IMR-90 (cell line): ENCODE results near the gene NECAB2. TPM values are rescaled to one million over a fixed set of nuclear protein-coding genes. Genes with fewer than 3 reads are reported as not detected.

Source experiments
- ATAC-seq: fragments of 200-7000 bp; cut with Tn5 transposase; 2 replicates; pipeline ENCODE4 v1.9.1; 2020; ENCODE audit warnings: low read depth, mild to moderate bottlenecking, moderate library complexity
- BruUV-seq: library from RNA; stranded (reverse); fragments of 400-500 nt; replicated peaks from 2 replicates; lab custom pipeline; 2021; lab: Mats Ljungman, UMichigan
- CTCF ChIA-PET: fragments of 300-600 bp; formaldehyde crosslinking; extraction: SDS; loops from one replicate; lab custom pipeline; 2021; ENCODE audit warnings: antibody characterized with exemption; lab: Yijun Ruan, JAX
- POLR2A ChIA-PET: fragments of 300-600 bp; sonication (Branson Sonifier 250); formaldehyde crosslinking; loops from one replicate; lab custom pipeline; 2022; ENCODE audit warnings: antibody characterized with exemption; ENCODE audit not compliant: unreplicated experiment; lab: Charles Lee
- DNase-seq: peaks from one replicate; pipeline ENCODE4 v3.0.0; 2013
- H2AFZ ChIP-seq: replicated peaks from 2 replicates; pipeline ENCODE3; 2013; ENCODE audit warnings: low read length, mild to moderate bottlenecking; ENCODE audit not compliant: poor library complexity
- H2AK5ac ChIP-seq: 2 replicates; pipeline ENCODE4 v1.6.1; 2013; ENCODE audit warnings: low read depth, low read length, inconsistent platforms
- H2AK9ac ChIP-seq: replicated peaks from 2 replicates; pipeline ENCODE3; 2013; ENCODE audit warnings: mild to moderate bottlenecking, low read depth, low read length, moderate library complexity; ENCODE audit not compliant: poor library complexity
- H2BK120ac ChIP-seq: 2 replicates; pipeline ENCODE4 v1.6.1; 2013; ENCODE audit warnings: low read depth, low read length, inconsistent platforms
- H2BK15ac ChIP-seq: 3 replicates; pipeline ENCODE4 v1.6.1; 2013; ENCODE audit warnings: low read depth, low read length, inconsistent platforms
- H2BK20ac ChIP-seq: 2 replicates; pipeline ENCODE4 v1.6.1; 2013; ENCODE audit warnings: low read depth, mild to moderate bottlenecking, inconsistent platforms, low read length, moderate library complexity
- H2BK5ac ChIP-seq: 2 replicates; pipeline ENCODE4 v1.6.1; 2013; ENCODE audit warnings: mild to moderate bottlenecking, low read depth, low read length, inconsistent platforms; ENCODE audit not compliant: poor library complexity, severe bottlenecking
- H3K14ac ChIP-seq: replicated peaks from 2 replicates; pipeline ENCODE4 v1.6.1; 2013; ENCODE audit warnings: low read depth, low read length, inconsistent platforms
- H3K18ac ChIP-seq: 2 replicates; pipeline ENCODE4 v1.6.1; 2013; ENCODE audit warnings: low read depth, low read length, control low read depth
- H3K23ac ChIP-seq: 2 replicates; pipeline ENCODE4 v1.6.1; 2013; ENCODE audit warnings: low read depth, low read length, inconsistent platforms
- H3K27ac ChIP-seq: 2 replicates; pipeline ENCODE4 v1.5.1; 2013; ENCODE audit warnings: mild to moderate bottlenecking, control low read depth, low read length; ENCODE audit not compliant: insufficient read depth
- H3K27me3 ChIP-seq: 2 replicates; pipeline ENCODE4 v1.6.1; 2013; ENCODE audit warnings: low read length; ENCODE audit not compliant: control insufficient read depth, insufficient read depth
- H3K36me3 ChIP-seq: 2 replicates; pipeline ENCODE4 v1.6.1; 2013; ENCODE audit warnings: low read length, mixed read lengths; ENCODE audit not compliant: control insufficient read depth, insufficient read depth
- H3K4ac ChIP-seq: 2 replicates; pipeline ENCODE4 v1.6.1; 2013; ENCODE audit warnings: low read depth, low read length, inconsistent platforms
- H3K4me1 ChIP-seq: 2 replicates; pipeline ENCODE4 v1.6.1; 2013; ENCODE audit warnings: low read length, mixed read lengths; ENCODE audit not compliant: control insufficient read depth, insufficient read depth
- H3K4me2 ChIP-seq: 2 replicates; pipeline ENCODE4 v1.6.1; 2013; ENCODE audit warnings: low read depth, mild to moderate bottlenecking, control low read depth, low read length, moderate library complexity
- H3K4me3 ChIP-seq: 2 replicates; pipeline ENCODE4 v1.5.1; 2013; ENCODE audit warnings: low read depth, mild to moderate bottlenecking, control low read depth, low read length, moderate library complexity; ENCODE audit not compliant: insufficient read depth
- H3K56ac ChIP-seq: 2 replicates; pipeline ENCODE4 v1.6.1; 2013; ENCODE audit warnings: low read length, inconsistent platforms; ENCODE audit not compliant: insufficient read depth; ENCODE audit errors: extremely low read depth
- H3K79me1 ChIP-seq, 2 experiments: 2 replicates each; pipeline ENCODE4 v1.6.1; 2013; ENCODE audit warnings: low read length in 2 of 2, inconsistent platforms in 1 of 2, low read depth in 1 of 2
- H3K9ac ChIP-seq: 2 replicates; pipeline ENCODE4 v1.6.1; 2013; ENCODE audit warnings: low read depth, low read length, control low read depth
- H3K9me1 ChIP-seq: 2 replicates; pipeline ENCODE4 v1.6.1; 2013; ENCODE audit warnings: low read length, inconsistent platforms; ENCODE audit not compliant: insufficient read depth
- H3K9me3 ChIP-seq: 2 replicates; pipeline ENCODE4 v1.6.1; 2013; ENCODE audit warnings: low read length; ENCODE audit not compliant: control insufficient read depth, insufficient read depth
- H4K20me1 ChIP-seq: 2 replicates; pipeline ENCODE4 v1.6.1; 2013; ENCODE audit warnings: low read length, inconsistent platforms; ENCODE audit not compliant: insufficient read depth
- H4K5ac ChIP-seq: 2 replicates; pipeline ENCODE4 v1.6.1; 2013; ENCODE audit warnings: mild to moderate bottlenecking, low read depth, low read length, control low read depth
- H4K8ac ChIP-seq, 2 experiments: 2 replicates each; pipeline ENCODE4 v1.6.1; 2013; ENCODE audit warnings: low read depth in 2 of 2, low read length in 2 of 2, control low read depth in 1 of 2, inconsistent platforms in 1 of 2
- H4K91ac ChIP-seq: 2 replicates; pipeline ENCODE4 v1.6.1; 2013; ENCODE audit warnings: low read depth, low read length, inconsistent platforms; ENCODE audit not compliant: insufficient read depth
- BHLHE40 ChIP-seq: fragments of 150-350 bp; IDR thresholded peaks from 2 replicates; pipeline ENCODE4 v1.6.1; 2016; ENCODE audit warnings: mild to moderate bottlenecking, low read depth, low read length
- CEBPB ChIP-seq: IDR thresholded peaks from 2 replicates; pipeline ENCODE4 v1.6.1; 2012; ENCODE audit warnings: low read depth, low read length, improper control_type of control experiment
- ELK1 ChIP-seq: fragments of 150-350 bp; IDR thresholded peaks from 2 replicates; pipeline ENCODE4 v1.6.1; 2016; ENCODE audit warnings: low read depth, mild to moderate bottlenecking, low read length, moderate library complexity, borderline replicate concordance
- FOS ChIP-seq: fragments of 150-350 bp; IDR thresholded peaks from 2 replicates; pipeline ENCODE4 v1.6.1; 2016; ENCODE audit warnings: low read depth, low read length
- MAFK ChIP-seq: IDR thresholded peaks from 2 replicates; pipeline ENCODE4 v1.6.1; 2012; ENCODE audit warnings: low read depth, low read length, improper control_type of control experiment
- MXI1 ChIP-seq: IDR thresholded peaks from 2 replicates; pipeline ENCODE4 v1.6.1; 2012; ENCODE audit warnings: low read depth, mild to moderate bottlenecking, low read length, moderate library complexity, borderline replicate concordance
- NFE2L2 ChIP-seq: fragments of 150-350 bp; IDR thresholded peaks from 2 replicates; pipeline ENCODE4 v1.6.1; 2016; ENCODE audit warnings: low read depth, mild to moderate bottlenecking, low read length
- RCOR1 ChIP-seq: IDR thresholded peaks from 2 replicates; pipeline ENCODE4 v1.6.1; 2012; ENCODE audit warnings: mild to moderate bottlenecking, low read length, improper control_type of control experiment; ENCODE audit not compliant: insufficient replicate concordance
- SMC3 ChIP-seq: fragments of 150-350 bp; IDR thresholded peaks from 2 replicates; pipeline ENCODE4 v1.6.1; 2016; ENCODE audit warnings: low read depth, mild to moderate bottlenecking, antibody characterized with exemption, low read length, moderate library complexity
- USF2 ChIP-seq: fragments of 150-350 bp; IDR thresholded peaks from 2 replicates; pipeline ENCODE4 v1.6.1; 2017; ENCODE audit warnings: mild to moderate bottlenecking, antibody characterized with exemption, low read length, low read depth
- WGBS, 2 experiments: methylation state at CpG; one replicate each; pipeline versions ENCODE4 v1.1.5 to v1.1.7; 2013; ENCODE audit warnings: missing lambda C conversion rate in 2 of 2; ENCODE audit not compliant: insufficient read length in 1 of 2; ENCODE audit errors: extremely low coverage in 2 of 2; 5-methylcytosine and 5-hydroxymethylcytosine counted together
- dilution Hi-C: fragments of 300-500 bp; cut with HindIII; formaldehyde crosslinking; loops from one replicate; pipeline ENCODE4 v1.14.3; 2018; ENCODE audit warnings: low sequenced_read_pairs; ENCODE audit not compliant: unreplicated experiment
- in situ Hi-C: fragments of 300-500 bp; cut with MboI; formaldehyde crosslinking; loops from 3 replicates; pipeline ENCODE4 v1.14.3; 2019; ENCODE audit warnings: low sequenced_read_pairs, inconsistent platforms, mixed read lengths
- intact Hi-C: fragments of 100-400 bp; cut with micrococcal nuclease; formaldehyde crosslinking; loops from 2 replicates; pipeline ENCODE4 v1.10.0; 2022
- polyA plus RNA-seq, 3 experiments: library from polyadenylated mRNA; depleted of rRNA; stranded (reverse); fragments of >200 nt; gene quantifications; 2 replicates each; pipeline ENCODE4 v1.2.3, GENCODE V29; 2012; ENCODE audit warnings: low replicate concordance in 1 of 3
- total RNA-seq: library from RNA; depleted of rRNA; stranded (reverse); fragments of >200 nt; gene quantifications from 2 replicates; pipeline ENCODE4 v1.2.3, GENCODE V29; 2012

NECAB2 gene
- total and polyA plus RNA-seq, 2 of the 4 experiments (the other 2 are of a cell fraction), result 0.27 TPM; not detected in 1

DNA sequence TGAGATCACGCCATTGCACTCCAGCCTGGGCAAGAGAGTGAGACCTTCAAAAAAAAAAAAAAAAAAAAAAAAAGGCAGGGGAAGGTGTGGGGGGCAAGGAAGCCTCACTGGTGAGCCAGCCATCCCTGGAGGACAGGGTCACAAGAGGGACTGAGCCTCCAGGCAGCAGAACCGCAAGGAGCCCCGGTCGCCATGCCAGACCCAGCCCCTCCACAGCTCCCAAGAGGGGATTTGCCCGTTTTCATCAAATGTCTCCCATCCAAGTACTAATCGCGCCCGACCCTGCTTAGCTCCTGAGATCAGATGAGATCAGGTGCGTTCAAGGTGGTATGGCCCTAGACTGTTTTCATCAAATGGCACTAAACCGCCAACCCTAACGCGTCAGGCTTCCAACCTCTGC, 71.7 kb downstream of the NECAB2 start:
- CTCF ChIA-PET, result interaction anchor here (0.9 kb wide), 1 partner anchor 26 kb away, joined by 3 read pairs; no protein-coding TSS in a partner anchor
- H3K14ac ChIP-seq, result no peak overlapping the region
- no peak overlapping the region for H4K5ac ChIP-seq
- H4K20me1 ChIP-seq, result no peaks in the 10 kb centered on the region
- H3K36me3 ChIP-seq, result no peaks in the 10 kb centered on the region
- no peak overlapping the region for H2AFZ ChIP-seq
- no peak overlapping the region for H4K91ac ChIP-seq
- TF ChIP-seq MXI1, result no peak
- no peak for TF ChIP-seq MAFK
- TF ChIP-seq USF2, result no peak
- no peak for TF ChIP-seq CEBPB
- no peak for TF ChIP-seq BHLHE40
- no peak for TF ChIP-seq SMC3
- no peak for TF ChIP-seq NFE2L2
- no peak for TF ChIP-seq RCOR1
- TF ChIP-seq FOS, result no peak
- no peak for TF ChIP-seq ELK1
- H3K56ac ChIP-seq, result no peak overlapping the region
- H3K9me1 ChIP-seq, result no peaks in the 10 kb centered on the region
- DNase-seq (no peak), ATAC-seq (no peak)
- POLR2A ChIA-PET, result no interaction called here
- no peak overlapping the region for H2BK15ac ChIP-seq
- H3K4me3 ChIP-seq, result no peak overlapping the region
- in situ Hi-C loops, result no loop called here
- no peaks in the 10 kb centered on the region for H3K79me1 ChIP-seq
- intact Hi-C loops, result loop anchor here (5.0 kb wide), 1 partner anchor 72 kb away; the partner anchor contains the start of gene NECAB2
- H3K4me1 ChIP-seq, result no peaks in the 10 kb centered on the region
- dilution Hi-C loops, result no loop called here
- peaks cover 66% of the 10 kb centered on the region for H3K27me3 ChIP-seq
- H2BK20ac ChIP-seq, result no peak overlapping the region
- no peak overlapping the region for H3K27ac ChIP-seq
- H4K8ac ChIP-seq, result no peak overlapping the region
- H3K18ac ChIP-seq, result no peak overlapping the region
- 83% methylated on average over 7 of the region's 12 CpGs; no CpG with 5 or more reads in 1 of the 2 experiments for WGBS, 2 experiments
- no peak overlapping the region for H2AK5ac ChIP-seq
- H2AK9ac ChIP-seq, result no peak overlapping the region
- H3K4me2 ChIP-seq, result no peak overlapping the region
- no peak overlapping the region for H2BK5ac ChIP-seq
- no peak overlapping the region for H3K9ac ChIP-seq
- H3K4ac ChIP-seq, result no peak overlapping the region
- H2BK120ac ChIP-seq, result no peak overlapping the region
- no TSS peak for BruUV-seq
- H3K23ac ChIP-seq, result no peak overlapping the region
- H3K9me3 ChIP-seq, result peaks cover 13% of the 10 kb centered on the region
